Measurements from ENCODE around the gene ZNF529.
A peak's percentile ranks its signal among the peaks of the same experiment; 100 is the strongest.

The ZNF529 gene

GRCh38 chr19:36577271-36577996 lies 4.3 kb upstream of the ZNF529 start:
- DNase-seq: peak; percentile 43
- Histone ChIP-seq H3K27ac (no peak overlapping the region), H3K4me3 (ENCODE audit: low read depth, low read length) (no peak overlapping the region), H3K27me3 (replicated peaks) (no peaks in the 10 kb centered on the region), H3K36me3 (replicated peaks) (peaks cover 34% of the 10 kb centered on the region)
- in situ Hi-C loops (cut with HindIII; ENCODE audit: low pct_ligation_motif_present, low sequenced_read_pairs): no loop called here
- TF ChIP-seq, protein P1, sequence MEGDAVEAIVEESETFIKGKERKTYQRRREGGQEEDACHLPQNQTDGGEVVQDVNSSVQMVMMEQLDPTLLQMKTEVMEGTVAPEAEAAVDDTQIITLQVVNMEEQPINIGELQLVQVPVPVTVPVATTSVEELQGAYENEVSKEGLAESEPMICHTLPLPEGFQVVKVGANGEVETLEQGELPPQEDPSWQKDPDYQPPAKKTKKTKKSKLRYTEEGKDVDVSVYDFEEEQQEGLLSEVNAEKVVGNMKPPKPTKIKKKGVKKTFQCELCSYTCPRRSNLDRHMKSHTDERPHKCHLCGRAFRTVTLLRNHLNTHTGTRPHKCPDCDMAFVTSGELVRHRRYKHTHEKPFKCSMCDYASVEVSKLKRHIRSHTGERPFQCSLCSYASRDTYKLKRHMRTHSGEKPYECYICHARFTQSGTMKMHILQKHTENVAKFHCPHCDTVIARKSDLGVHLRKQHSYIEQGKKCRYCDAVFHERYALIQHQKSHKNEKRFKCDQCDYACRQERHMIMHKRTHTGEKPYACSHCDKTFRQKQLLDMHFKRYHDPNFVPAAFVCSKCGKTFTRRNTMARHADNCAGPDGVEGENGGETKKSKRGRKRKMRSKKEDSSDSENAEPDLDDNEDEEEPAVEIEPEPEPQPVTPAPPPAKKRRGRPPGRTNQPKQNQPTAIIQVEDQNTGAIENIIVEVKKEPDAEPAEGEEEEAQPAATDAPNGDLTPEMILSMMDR (IDR thresholded peaks at IDR 0.05; ENCODE audit: low read depth, low read length, missing control alignments): no peak

GRCh38 chr19:36574741-36575140 lies 1.6 kb upstream of the ZNF529 start:
- no peaks in the 10 kb centered on the region for H3K27me3 ChIP-seq (replicated peaks)
- no peak overlapping the region for H3K4me3 ChIP-seq (ENCODE audit: low read depth, low read length)
- TF ChIP-seq, protein P1 (IDR thresholded peaks at IDR 0.05; ENCODE audit: low read depth, low read length, missing control alignments): no peak
- no peak for DNase-seq
- in situ Hi-C loops (cut with HindIII; ENCODE audit: low pct_ligation_motif_present, low sequenced_read_pairs): no loop called here
- H3K27ac ChIP-seq: no peak overlapping the region
- peaks cover 29% of the 10 kb centered on the region for H3K36me3 ChIP-seq (replicated peaks)

GRCh38 chr19:36573895-36574720 lies 1.0 kb upstream of the ZNF529 start:
- Histone ChIP-seq H3K4me3 (ENCODE audit: low read depth, low read length) (peak overlapping the region; percentile 99), H3K36me3 (replicated peaks) (peaks cover 24% of the 10 kb centered on the region), H3K27me3 (replicated peaks) (no peaks in the 10 kb centered on the region), H3K27ac (peak overlapping the region; percentile 82)
- in situ Hi-C loops (cut with HindIII; ENCODE audit: low pct_ligation_motif_present, low sequenced_read_pairs): no loop called here
- peak; percentile 38 for DNase-seq
- TF ChIP-seq, protein P1 (IDR thresholded peaks at IDR 0.05; ENCODE audit: low read depth, low read length, missing control alignments): no peak

DNA sequence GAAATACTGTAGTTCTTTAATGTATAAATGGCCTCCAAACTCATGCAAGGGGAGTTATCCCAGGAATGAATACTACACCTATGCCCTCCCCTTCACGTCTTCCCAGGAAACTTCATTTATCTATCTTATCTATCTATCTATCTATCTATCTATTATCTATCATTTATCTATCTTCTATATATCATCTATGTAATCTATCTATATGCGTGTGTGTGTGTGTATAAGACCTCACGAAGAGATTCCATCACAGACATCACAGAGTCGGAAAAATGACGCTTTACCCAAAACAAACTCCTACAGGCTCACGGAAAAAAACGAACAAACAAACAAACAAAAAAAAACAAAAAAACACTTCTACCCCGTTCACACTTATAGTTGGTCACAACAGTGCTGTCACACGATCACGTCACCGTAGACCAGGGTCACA lies 486 bp downstream of the ZNF529 start:
- peak overlapping the region; percentile 99 for H3K4me3 ChIP-seq (ENCODE audit: low read depth, low read length)
- TF ChIP-seq, protein P1 (IDR thresholded peaks at IDR 0.05; ENCODE audit: low read depth, low read length, missing control alignments): no peak
- H3K36me3 ChIP-seq (replicated peaks): peaks cover 15% of the 10 kb centered on the region
- H3K27ac ChIP-seq: peak overlapping the region; percentile 82
- DNase-seq: no peak
- H3K27me3 ChIP-seq (replicated peaks): no peaks in the 10 kb centered on the region
- in situ Hi-C loops (cut with HindIII; ENCODE audit: low pct_ligation_motif_present, low sequenced_read_pairs): no loop called here

DNA sequence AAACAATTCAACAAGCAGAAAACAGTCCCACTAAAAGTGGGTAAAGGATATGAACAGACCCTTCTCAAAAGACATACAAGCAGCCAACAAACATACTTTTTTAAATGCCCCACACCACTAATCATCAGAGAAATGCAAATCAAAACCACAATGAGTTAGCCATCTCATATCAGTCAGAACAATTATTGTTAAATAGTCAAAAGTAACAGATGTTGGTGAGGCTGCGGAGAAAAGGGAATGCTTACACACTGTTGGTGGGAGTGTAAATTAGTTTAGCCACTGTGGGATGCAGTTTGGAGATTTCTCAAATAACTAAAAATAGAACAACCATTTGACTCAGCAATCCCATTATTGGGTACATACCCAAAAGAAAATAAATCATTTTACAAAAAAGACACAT lies 8.7 kb downstream of the ZNF529 start:
- Histone ChIP-seq H3K36me3 (replicated peaks) (peaks cover 3% of the 10 kb centered on the region), H3K27ac (no peak overlapping the region), H3K4me3 (ENCODE audit: low read depth, low read length) (no peak overlapping the region), H3K27me3 (replicated peaks) (no peaks in the 10 kb centered on the region)
- DNase-seq: no peak
- TF ChIP-seq, protein P1 (IDR thresholded peaks at IDR 0.05; ENCODE audit: low read depth, low read length, missing control alignments): no peak
- in situ Hi-C loops (cut with HindIII; ENCODE audit: low pct_ligation_motif_present, low sequenced_read_pairs): no loop called here

Data from brain microvascular endothelial cell (primary cell).